Measurements from ENCODE around the gene PNPO. TPM values are rescaled to one million over a fixed set of nuclear protein-coding genes. Genes with fewer than 3 reads are reported as not detected.

PNPO gene
- polyA plus RNA-seq, 1 donor from 2014 or later = 1.7 TPM

DNA sequence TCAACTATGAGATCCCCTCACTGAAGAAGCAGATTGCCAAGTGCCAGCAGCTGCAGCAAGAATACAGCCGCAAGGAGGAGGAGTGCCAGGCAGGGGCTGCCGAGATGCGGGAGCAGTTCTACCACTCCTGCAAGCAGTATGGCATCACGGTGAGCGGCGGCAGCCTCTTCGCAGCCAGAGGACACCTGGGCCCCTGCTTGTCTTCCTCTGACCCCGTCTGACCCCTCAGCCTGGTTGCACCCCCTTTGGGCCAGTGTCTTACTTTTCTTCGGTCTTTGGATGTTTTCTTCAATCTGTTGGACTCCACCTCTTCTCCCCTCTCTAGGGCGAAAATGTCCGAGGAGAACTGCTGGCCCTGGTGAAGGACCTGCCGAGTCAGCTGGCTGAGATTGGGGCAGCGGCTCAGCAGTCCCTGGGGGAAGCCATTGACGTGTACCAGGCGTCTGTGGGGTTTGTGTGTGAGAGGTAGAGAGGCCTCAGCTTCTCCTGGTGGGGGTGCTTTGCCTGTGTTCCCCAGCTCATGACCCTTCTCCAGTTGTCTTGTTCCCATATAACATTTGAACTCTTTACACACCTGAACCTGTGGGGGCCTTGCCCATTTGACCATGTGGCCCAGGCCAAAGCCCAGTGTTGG, 33.9 kb downstream of the PNPO start:
- no peak overlapping the region for H3K4me3 ChIP-seq (ENCODE audit: low read length)
- no peak overlapping the region for H3K9ac ChIP-seq (ENCODE audit: low read length)
- no peaks in the 10 kb centered on the region for H3K9me3 ChIP-seq (ENCODE audit: low read length)
- no peak for TF ChIP-seq TAF1 (IDR thresholded peaks at IDR 0.05; ENCODE audit: low read depth)
- TF ChIP-seq, protein P1, sequence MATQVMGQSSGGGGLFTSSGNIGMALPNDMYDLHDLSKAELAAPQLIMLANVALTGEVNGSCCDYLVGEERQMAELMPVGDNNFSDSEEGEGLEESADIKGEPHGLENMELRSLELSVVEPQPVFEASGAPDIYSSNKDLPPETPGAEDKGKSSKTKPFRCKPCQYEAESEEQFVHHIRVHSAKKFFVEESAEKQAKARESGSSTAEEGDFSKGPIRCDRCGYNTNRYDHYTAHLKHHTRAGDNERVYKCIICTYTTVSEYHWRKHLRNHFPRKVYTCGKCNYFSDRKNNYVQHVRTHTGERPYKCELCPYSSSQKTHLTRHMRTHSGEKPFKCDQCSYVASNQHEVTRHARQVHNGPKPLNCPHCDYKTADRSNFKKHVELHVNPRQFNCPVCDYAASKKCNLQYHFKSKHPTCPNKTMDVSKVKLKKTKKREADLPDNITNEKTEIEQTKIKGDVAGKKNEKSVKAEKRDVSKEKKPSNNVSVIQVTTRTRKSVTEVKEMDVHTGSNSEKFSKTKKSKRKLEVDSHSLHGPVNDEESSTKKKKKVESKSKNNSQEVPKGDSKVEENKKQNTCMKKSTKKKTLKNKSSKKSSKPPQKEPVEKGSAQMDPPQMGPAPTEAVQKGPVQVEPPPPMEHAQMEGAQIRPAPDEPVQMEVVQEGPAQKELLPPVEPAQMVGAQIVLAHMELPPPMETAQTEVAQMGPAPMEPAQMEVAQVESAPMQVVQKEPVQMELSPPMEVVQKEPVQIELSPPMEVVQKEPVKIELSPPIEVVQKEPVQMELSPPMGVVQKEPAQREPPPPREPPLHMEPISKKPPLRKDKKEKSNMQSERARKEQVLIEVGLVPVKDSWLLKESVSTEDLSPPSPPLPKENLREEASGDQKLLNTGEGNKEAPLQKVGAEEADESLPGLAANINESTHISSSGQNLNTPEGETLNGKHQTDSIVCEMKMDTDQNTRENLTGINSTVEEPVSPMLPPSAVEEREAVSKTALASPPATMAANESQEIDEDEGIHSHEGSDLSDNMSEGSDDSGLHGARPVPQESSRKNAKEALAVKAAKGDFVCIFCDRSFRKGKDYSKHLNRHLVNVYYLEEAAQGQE (IDR thresholded peaks at IDR 0.05; ENCODE audit: borderline replicate concordance) = no peak
- no peak for TF ChIP-seq MXI1 (conservative IDR thresholded peaks at IDR 0.05; ENCODE audit: poor library complexity, severe bottlenecking)
- no peak for TF ChIP-seq RAD21 (conservative IDR thresholded peaks at IDR 0.05)
- TF ChIP-seq POLR2AphosphoS5 (IDR thresholded peaks at IDR 0.05) = no peak
- TF ChIP-seq EP300 (conservative IDR thresholded peaks at IDR 0.05; ENCODE audit: poor library complexity, severe bottlenecking) = no peak
- TF ChIP-seq, protein P2, sequence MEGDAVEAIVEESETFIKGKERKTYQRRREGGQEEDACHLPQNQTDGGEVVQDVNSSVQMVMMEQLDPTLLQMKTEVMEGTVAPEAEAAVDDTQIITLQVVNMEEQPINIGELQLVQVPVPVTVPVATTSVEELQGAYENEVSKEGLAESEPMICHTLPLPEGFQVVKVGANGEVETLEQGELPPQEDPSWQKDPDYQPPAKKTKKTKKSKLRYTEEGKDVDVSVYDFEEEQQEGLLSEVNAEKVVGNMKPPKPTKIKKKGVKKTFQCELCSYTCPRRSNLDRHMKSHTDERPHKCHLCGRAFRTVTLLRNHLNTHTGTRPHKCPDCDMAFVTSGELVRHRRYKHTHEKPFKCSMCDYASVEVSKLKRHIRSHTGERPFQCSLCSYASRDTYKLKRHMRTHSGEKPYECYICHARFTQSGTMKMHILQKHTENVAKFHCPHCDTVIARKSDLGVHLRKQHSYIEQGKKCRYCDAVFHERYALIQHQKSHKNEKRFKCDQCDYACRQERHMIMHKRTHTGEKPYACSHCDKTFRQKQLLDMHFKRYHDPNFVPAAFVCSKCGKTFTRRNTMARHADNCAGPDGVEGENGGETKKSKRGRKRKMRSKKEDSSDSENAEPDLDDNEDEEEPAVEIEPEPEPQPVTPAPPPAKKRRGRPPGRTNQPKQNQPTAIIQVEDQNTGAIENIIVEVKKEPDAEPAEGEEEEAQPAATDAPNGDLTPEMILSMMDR (IDR thresholded peaks at IDR 0.05; ENCODE audit: poor library complexity, severe bottlenecking) = no peak
- no peak for TF ChIP-seq EZH2 (IDR thresholded peaks at IDR 0.05; ENCODE audit: borderline replicate concordance, insufficient read depth, low read length, poor library complexity, severe bottlenecking)
- TF ChIP-seq SMC3 (conservative IDR thresholded peaks at IDR 0.05; ENCODE audit: poor library complexity) = no peak
- H3K36me3 ChIP-seq (ENCODE audit: insufficient read depth, low read length) = peaks cover 4% of the 10 kb centered on the region
- peaks cover 9% of the 10 kb centered on the region for H3K79me2 ChIP-seq (replicated peaks; ENCODE audit: insufficient read depth, low read length)
- H3K4me2 ChIP-seq (ENCODE audit: low read length) = no peak overlapping the region
- no peaks in the 10 kb centered on the region for H3K27me3 ChIP-seq (ENCODE audit: insufficient read depth, low read depth, low read length)
- no peaks in the 10 kb centered on the region for H4K20me1 ChIP-seq (ENCODE audit: insufficient read depth)
- H3K9me2 ChIP-seq (ENCODE audit: insufficient read depth, low read length) = no peaks in the 10 kb centered on the region
- H2AFZ ChIP-seq (ENCODE audit: low read depth, low read length) = no peak overlapping the region
- H3F3A ChIP-seq (ENCODE audit: insufficient read depth, low read length, poor library complexity, severe bottlenecking) = no peaks in the 10 kb centered on the region
- no peak overlapping the region for H3K27ac ChIP-seq (ENCODE audit: low read length)

DNA sequence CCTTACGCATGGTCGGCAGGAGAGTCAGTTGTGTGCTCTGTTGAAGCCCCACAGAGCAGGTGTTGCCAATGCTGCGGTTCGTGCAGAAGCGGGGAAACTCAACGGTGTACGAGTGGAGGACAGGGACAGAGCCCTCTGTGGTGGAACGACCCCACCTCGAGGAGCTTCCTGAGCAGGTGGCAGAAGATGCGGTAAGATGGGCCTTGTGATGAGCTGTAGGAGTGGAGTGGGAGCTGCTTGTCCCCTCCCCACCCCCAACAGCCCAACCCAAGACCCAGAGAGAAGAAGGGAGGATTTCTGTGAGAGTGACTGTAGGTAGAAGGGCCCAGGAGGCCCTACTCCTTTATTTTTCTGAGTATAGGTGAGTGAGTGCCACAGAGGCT, 34.4 kb downstream of the PNPO start:
- Histone ChIP-seq H3K27ac (ENCODE audit: low read length) (no peak overlapping the region), H3K9me2 (ENCODE audit: insufficient read depth, low read length) (no peaks in the 10 kb centered on the region), H3K36me3 (ENCODE audit: insufficient read depth, low read length) (peaks cover 4% of the 10 kb centered on the region), H3K79me2 (replicated peaks; ENCODE audit: insufficient read depth, low read length) (peaks cover 9% of the 10 kb centered on the region), H3K9me3 (ENCODE audit: low read length) (no peaks in the 10 kb centered on the region), H2AFZ (ENCODE audit: low read depth, low read length) (no peak overlapping the region), H3K27me3 (ENCODE audit: insufficient read depth, low read depth, low read length) (no peaks in the 10 kb centered on the region), H3K4me2 (ENCODE audit: low read length) (no peak overlapping the region), H4K20me1 (ENCODE audit: insufficient read depth) (no peaks in the 10 kb centered on the region), H3F3A (ENCODE audit: insufficient read depth, low read length, poor library complexity, severe bottlenecking) (no peaks in the 10 kb centered on the region), H3K4me3 (ENCODE audit: low read length) (no peak overlapping the region), H3K9ac (ENCODE audit: low read length) (no peak overlapping the region)
- TF ChIP-seq POLR2AphosphoS5 (IDR thresholded peaks at IDR 0.05) (no peak), EZH2 (IDR thresholded peaks at IDR 0.05; ENCODE audit: borderline replicate concordance, insufficient read depth, low read length, poor library complexity, severe bottlenecking) (no peak), SMC3 (conservative IDR thresholded peaks at IDR 0.05; ENCODE audit: poor library complexity) (no peak), EP300 (conservative IDR thresholded peaks at IDR 0.05; ENCODE audit: poor library complexity, severe bottlenecking) (no peak), MXI1 (conservative IDR thresholded peaks at IDR 0.05; ENCODE audit: poor library complexity, severe bottlenecking) (no peak), RAD21 (conservative IDR thresholded peaks at IDR 0.05) (no peak), TAF1 (IDR thresholded peaks at IDR 0.05; ENCODE audit: low read depth) (no peak)
- TF ChIP-seq, protein P1 (IDR thresholded peaks at IDR 0.05; ENCODE audit: borderline replicate concordance) = no peak
- TF ChIP-seq, protein P2 (IDR thresholded peaks at IDR 0.05; ENCODE audit: poor library complexity, severe bottlenecking) = no peak

Measured in neural cell (in vitro differentiated cells).